RWPE2 (cell line): ENCODE measurements around the gene FAM78B.

Source experiments
- ATAC-seq: fragments of 200-7000 bp; cut with Tn5 transposase; 3 replicates; pipeline ENCODE4 v1.9.1; 2021; ENCODE audit warnings: low read depth
- DNase-seq: peaks from one replicate; pipeline ENCODE4 v3.0.0-alpha.2; 2020; ENCODE audit warnings: low spot score
- H3K27ac ChIP-seq: fragments of 450-650 bp; 2 replicates; pipeline ENCODE4 v1.5.1; 2017; ENCODE audit warnings: mild to moderate bottlenecking; ENCODE audit not compliant: poor library complexity, severe bottlenecking
- H3K27me3 ChIP-seq: fragments of 250-450 bp; sonication (Bioruptor Pico); 2 replicates; pipeline ENCODE4 v1.5.1; 2021; ENCODE audit warnings: mild to moderate bottlenecking, moderate library complexity; ENCODE audit not compliant: insufficient read depth, poor library complexity, severe bottlenecking
- H3K36me3 ChIP-seq: fragments of 250-450 bp; sonication (Bioruptor Pico); 2 replicates; pipeline ENCODE4 v1.5.1; 2020; ENCODE audit warnings: low read depth, mild to moderate bottlenecking, moderate library complexity
- H3K4me1 ChIP-seq: fragments of 250-450 bp; sonication (Bioruptor Pico); 2 replicates; pipeline ENCODE4 v1.5.1; 2021; ENCODE audit warnings: mild to moderate bottlenecking, moderate library complexity; ENCODE audit not compliant: insufficient read depth, poor library complexity, severe bottlenecking
- H3K4me3 ChIP-seq: fragments of 250-450 bp; sonication (Bioruptor Pico); 2 replicates; pipeline ENCODE4 v1.5.1; 2021; ENCODE audit warnings: mild to moderate bottlenecking, moderate library complexity; ENCODE audit not compliant: severe bottlenecking
- H3K9me3 ChIP-seq: fragments of 250-450 bp; sonication (Bioruptor Pico); 2 replicates; pipeline ENCODE4 v1.5.1; 2021; ENCODE audit warnings: mild to moderate bottlenecking, moderate library complexity; ENCODE audit not compliant: severe bottlenecking
- CTCF ChIP-seq: fragments of 450-650 bp; IDR thresholded peaks from one replicate; pipeline ENCODE4 v1.5.1; 2017; ENCODE audit warnings: mild to moderate bottlenecking, moderate library complexity; ENCODE audit not compliant: poor library complexity, severe bottlenecking

Gene FAM78B

GRCh38 chr1:166156674-166157073 lies 10.1 kb downstream of the FAM78B start:
- ATAC-seq (no peak), DNase-seq (no peak)
- Histone ChIP-seq H3K9me3 (no peaks in the 10 kb centered on the region), H3K4me3 (no peak overlapping the region), H3K4me1 (no peaks in the 10 kb centered on the region), H3K36me3 (no peaks in the 10 kb centered on the region), H3K27ac (no peak overlapping the region), H3K27me3 (no peaks in the 10 kb centered on the region)
- no peak for TF ChIP-seq CTCF

GRCh38 chr1:166155108-166155507 lies 11.7 kb downstream of the FAM78B start:
- no peak for TF ChIP-seq CTCF
- DNase-seq (no peak), ATAC-seq (no peak)

GRCh38 chr1:166153525-166154314 lies 13.1 kb downstream of the FAM78B start:
- Histone ChIP-seq H3K4me1 (no peaks in the 10 kb centered on the region), H3K4me3 (no peak overlapping the region), H3K27ac (no peak overlapping the region), H3K9me3 (no peaks in the 10 kb centered on the region), H3K27me3 (no peaks in the 10 kb centered on the region), H3K36me3 (no peaks in the 10 kb centered on the region)
- no peak for TF ChIP-seq CTCF
- DNase-seq (no peak), ATAC-seq (no peak)

More at GRCh38 chr1:166155108-166155507, 11.7 kb downstream of the FAM78B start:
- H3K4me1 ChIP-seq, result no peaks in the 10 kb centered on the region
- H3K4me3 ChIP-seq, result no peak overlapping the region
- H3K9me3 ChIP-seq, result no peaks in the 10 kb centered on the region
- no peaks in the 10 kb centered on the region for H3K27me3 ChIP-seq
- H3K36me3 ChIP-seq, result no peaks in the 10 kb centered on the region
- H3K27ac ChIP-seq, result no peak overlapping the region

- H3K4me3 ChIP-seq, result no peak overlapping the region
- DNase-seq (no peak), ATAC-seq (no peak)
- no peaks in the 10 kb centered on the region for H3K9me3 ChIP-seq
- no peaks in the 10 kb centered on the region for H3K36me3 ChIP-seq
- no peaks in the 10 kb centered on the region for H3K4me1 ChIP-seq
- no peak overlapping the region for H3K27ac ChIP-seq
- no peaks in the 10 kb centered on the region for H3K27me3 ChIP-seq
- TF ChIP-seq CTCF, result no peak
Observed at GRCh38 chr1:166152978-166153377, 13.8 kb downstream of the FAM78B start.

GRCh38 chr1:166151804-166152203 lies 15.0 kb downstream of the FAM78B start:
- ATAC-seq (no peak), DNase-seq (no peak)
- Histone ChIP-seq H3K4me3 (no peak overlapping the region), H3K4me1 (no peaks in the 10 kb centered on the region), H3K27ac (no peak overlapping the region), H3K27me3 (no peaks in the 10 kb centered on the region), H3K9me3 (no peaks in the 10 kb centered on the region), H3K36me3 (no peaks in the 10 kb centered on the region)
- TF ChIP-seq CTCF, result no peak
